NCI-H82 treated with DMSO at 0.1 percent for 48 hours (cell line): Measurements from ENCODE around the gene SLCO1B3.
A peak's percentile ranks its signal among the peaks of the same experiment; 100 is the strongest.

Experiments used
- DNase-seq: peaks from one replicate; lab custom pipeline; 2025; ENCODE audit not compliant: unreplicated experiment; lab: John Stamatoyannopoulos, UW

Gene SLCO1B3

DNA sequence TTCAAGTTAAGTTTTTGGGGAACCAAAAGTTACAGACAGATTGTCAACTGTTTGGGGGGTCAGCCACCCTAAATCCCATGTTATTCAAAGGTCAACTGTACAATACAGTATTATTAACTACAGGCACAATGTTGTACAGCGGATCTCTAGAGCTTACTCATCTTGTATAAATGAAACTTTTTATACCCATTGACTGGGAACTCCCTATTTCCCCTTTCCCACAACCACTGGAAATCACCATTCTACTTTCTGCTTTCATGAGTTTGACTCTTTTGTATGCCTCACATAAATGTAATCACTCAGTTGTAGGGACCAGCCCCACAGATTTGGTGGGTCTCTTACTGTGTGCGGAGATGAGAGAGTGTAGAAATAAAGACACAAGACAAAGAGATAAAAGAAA is 57.8 kb downstream of the SLCO1B3 start:
- no peak for DNase-seq

DNA sequence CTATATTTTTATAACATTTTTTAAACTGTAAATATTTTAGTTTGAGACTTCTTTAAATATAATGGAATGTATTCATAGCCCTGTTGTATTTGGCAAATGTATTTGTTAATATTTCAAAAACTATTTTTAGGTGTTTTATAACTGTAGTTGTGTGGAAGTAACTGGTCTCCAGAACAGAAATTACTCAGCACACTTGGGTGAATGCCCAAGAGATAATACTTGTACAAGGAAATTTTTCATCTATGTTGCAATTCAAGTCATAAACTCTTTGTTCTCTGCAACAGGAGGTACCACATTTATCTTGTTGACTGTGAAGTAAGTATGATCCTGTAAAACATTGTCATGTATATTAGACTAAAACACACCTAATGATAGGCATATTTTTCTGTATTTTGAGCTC is 72.8 kb downstream of the SLCO1B3 start:
- DNase-seq: no peak

DNA sequence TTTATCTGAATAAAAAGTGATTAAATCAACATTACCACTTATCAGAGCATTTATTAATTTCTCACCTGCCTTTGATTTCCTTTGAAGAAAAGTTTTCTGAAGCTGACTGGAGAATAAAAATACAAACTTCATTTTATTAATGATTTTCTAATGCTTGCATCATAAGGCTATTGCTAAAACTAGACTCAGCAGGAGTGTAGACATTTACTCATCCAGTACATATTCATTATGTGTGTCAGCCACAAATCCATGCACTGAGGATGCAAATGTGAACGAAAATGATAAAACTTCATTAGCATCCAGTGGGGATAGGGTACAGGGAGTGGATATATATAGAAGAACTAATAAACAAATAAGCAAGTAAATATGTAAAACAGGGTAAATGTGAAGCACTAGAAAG is 74.6 kb downstream of the SLCO1B3 start:
- DNase-seq: no peak

DNA sequence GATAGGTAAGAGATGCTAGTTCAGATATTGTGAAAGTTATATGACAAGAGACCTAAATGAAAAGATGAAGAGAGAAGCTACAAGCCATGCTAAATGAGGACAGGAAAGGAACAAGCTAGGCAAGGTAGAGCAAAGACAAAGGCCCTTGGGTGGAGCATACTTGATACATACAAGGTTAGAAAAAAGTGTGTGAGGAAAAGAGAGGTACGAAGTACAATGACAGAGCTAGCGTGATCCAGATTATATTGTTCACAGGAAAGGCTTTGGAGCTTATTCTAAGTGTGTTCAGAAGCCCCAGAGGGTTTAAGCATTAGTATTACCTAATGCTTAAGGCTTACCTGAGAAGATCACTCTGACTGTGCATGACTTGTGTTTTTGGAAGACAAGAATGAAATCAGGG is 75.0 kb downstream of the SLCO1B3 start:
- no peak for DNase-seq

DNA sequence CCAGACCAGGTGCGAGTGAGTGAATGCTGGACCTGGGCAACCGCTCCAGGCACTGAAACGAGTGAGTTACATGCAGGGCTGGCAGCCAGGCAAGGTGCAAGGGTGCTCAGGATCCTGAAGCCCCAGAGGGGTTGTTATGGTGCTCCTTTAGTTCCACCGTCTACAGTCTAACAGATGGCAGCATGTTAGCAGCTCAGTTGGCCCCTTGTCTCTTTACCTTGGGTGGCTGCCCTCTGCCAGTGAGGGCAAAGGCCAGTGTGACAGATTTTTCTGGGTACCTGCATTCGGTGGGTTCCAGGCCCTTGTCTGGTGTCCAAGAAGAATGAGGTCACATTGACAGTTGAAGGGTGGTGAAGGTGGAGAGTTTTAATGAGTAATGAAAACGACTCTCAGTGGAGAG is 106.8 kb downstream of the SLCO1B3 start:
- DNase-seq: no peak

GRCh38 chr12:20917819-20918218 is 107.3 kb downstream of the SLCO1B3 start:
- DNase-seq: no peak

DNA sequence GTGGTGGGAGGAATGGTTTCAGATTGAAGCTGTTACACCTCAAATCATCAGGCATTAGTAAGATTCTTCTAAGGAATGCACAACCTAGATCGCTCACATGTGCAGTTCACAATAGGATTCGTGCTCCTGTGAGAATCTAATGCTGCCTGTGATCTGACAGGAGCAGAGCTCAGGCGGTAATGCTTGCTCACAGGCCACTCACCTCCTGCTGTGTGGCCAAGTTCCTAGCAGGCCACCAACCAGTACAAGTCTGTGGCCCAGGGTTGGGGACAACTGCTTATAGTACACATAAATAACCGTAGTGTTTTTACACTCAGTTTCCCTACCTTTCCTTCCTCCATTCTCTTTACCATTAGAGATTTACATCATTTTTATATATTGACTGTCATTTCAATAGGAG is 121.4 kb downstream of the SLCO1B3 start:
- DNase-seq: no peak

GRCh38 chr12:20946732-20947131 is 136.2 kb downstream of the SLCO1B3 start:
- DNase-seq: no peak

DNA sequence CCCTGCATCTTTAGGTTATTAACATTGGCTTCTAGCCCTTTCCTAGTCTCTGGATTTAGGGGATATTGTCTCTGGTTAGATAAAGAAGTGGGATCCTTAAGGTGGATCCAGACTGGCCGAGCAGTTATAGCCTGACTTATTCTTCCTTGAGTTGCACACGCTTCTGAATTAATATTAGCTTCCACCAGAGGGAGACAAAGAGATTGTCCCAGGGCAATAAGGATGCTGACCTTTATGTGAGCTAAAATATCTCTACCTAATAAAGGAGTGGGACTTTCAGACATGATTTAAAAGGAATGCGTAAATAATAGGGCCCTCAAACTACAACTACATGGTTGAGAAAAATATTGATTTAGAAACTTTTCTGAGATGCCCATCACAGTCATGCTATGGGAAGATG is 139.7 kb downstream of the SLCO1B3 start:
- peak; percentile 26 for DNase-seq

DNA sequence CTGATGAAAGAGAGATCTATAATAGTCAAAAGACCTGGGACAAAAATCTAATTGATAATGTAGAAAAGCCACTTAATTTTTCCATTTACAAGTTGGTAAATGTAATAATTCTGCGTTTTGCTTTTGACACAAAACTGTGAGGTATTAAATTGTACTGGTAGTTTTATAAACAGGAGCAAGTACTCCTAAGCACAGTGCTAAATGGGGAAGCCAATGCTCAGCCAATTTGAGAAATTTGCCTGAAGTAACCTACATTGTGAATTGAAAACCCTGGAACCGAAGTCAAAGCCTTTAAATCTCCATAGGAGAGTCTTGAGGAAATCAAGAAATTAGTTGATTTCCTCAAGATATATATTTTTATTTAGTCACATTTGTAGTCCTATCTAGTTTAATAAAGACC is 152.8 kb downstream of the SLCO1B3 start:
- DNase-seq: no peak

DNA sequence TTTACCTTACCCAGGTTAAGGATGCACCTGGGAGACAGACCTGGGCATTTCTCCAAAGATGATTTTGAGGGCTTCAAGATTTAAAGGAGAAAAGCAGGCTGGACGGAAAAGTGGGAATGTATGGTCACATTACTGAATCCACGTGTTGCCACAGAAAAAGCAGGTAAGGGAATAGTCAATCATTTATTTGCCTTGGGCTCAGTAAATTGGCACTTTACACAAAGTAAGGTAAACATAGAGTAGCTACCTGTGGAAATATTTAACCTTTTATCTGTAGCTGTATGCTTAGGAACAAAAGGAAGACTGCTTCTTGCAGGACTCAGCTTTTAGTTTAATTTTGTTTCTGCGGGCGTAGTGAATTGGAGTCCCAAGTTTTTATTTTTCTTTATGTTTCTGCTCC is 153.3 kb downstream of the SLCO1B3 start:
- DNase-seq: no peak
